Brain microvascular endothelial cell (primary cell): ENCODE results near the gene NFIC.
"Not testable (repeated sequence)": the region's sequence is repeated elsewhere in the genome, so short reads cannot be mapped to it uniquely, and the experiment has no call there.

Source experiments
- DNase-seq: peaks from one replicate; pipeline ENCODE4 v3.0.0-alpha.2; 2020
- H3K27ac ChIP-seq: fragments of 250-450 bp; sonication (Bioruptor Pico); 2 replicates; pipeline ENCODE4 v1.5.1; 2020; ENCODE audit warnings: mild to moderate bottlenecking, moderate library complexity
- H3K27me3 ChIP-seq: fragments of 250-450 bp; sonication (Bioruptor Pico); replicated peaks from 2 replicates; pipeline ENCODE4 v1.5.1; 2020; ENCODE audit warnings: mild to moderate bottlenecking
- H3K36me3 ChIP-seq: fragments of 250-450 bp; sonication (Bioruptor Pico); replicated peaks from 2 replicates; pipeline ENCODE4 v1.5.1; 2020; ENCODE audit warnings: mild to moderate bottlenecking
- H3K4me3 ChIP-seq: 2 replicates; pipeline ENCODE4 v1.5.1; 2011; ENCODE audit warnings: low read depth, mild to moderate bottlenecking, control low read depth, low read length, moderate library complexity
- in situ Hi-C: cut with HindIII; loops from 2 replicates; pipeline ENCODE4 v1.10.0; 2017; ENCODE audit warnings: low sequenced_read_pairs, low pct_ligation_motif_present
- TF ChIP-seq, protein P1 (sequence below): IDR thresholded peaks from 2 replicates; pipeline ENCODE4 v1.5.1; 2011; ENCODE audit warnings: low read depth, mild to moderate bottlenecking, moderate library complexity, low read length, control low read depth, inconsistent platforms; ENCODE audit errors: missing control alignments

NFIC gene

DNA sequence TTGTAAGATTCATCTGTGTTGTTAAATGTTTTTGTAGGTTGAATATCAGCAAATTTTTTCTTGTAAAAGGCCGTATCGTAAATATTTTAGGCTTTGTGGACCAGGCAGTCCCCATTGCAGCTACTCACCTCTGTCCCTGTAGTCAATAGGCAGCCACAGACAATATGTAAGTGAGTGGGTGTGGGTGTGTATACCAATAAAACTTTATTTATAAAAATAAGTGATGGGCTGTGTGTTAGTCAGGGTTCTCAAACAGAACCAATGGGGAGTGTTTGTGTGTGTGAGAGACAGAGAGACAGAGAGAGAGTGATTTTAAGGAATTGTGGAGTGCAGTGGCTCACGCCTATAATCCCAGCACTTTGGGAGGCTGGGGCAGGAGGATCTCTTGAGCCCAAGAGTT is 37.6 kb upstream of the NFIC start:
- TF ChIP-seq, protein P1, sequence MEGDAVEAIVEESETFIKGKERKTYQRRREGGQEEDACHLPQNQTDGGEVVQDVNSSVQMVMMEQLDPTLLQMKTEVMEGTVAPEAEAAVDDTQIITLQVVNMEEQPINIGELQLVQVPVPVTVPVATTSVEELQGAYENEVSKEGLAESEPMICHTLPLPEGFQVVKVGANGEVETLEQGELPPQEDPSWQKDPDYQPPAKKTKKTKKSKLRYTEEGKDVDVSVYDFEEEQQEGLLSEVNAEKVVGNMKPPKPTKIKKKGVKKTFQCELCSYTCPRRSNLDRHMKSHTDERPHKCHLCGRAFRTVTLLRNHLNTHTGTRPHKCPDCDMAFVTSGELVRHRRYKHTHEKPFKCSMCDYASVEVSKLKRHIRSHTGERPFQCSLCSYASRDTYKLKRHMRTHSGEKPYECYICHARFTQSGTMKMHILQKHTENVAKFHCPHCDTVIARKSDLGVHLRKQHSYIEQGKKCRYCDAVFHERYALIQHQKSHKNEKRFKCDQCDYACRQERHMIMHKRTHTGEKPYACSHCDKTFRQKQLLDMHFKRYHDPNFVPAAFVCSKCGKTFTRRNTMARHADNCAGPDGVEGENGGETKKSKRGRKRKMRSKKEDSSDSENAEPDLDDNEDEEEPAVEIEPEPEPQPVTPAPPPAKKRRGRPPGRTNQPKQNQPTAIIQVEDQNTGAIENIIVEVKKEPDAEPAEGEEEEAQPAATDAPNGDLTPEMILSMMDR, result no peak
- no peak for DNase-seq
- in situ Hi-C loops, result loop anchor here (10.0 kb wide), 1 partner anchor 136 kb away; no protein-coding TSS in a partner anchor
- H3K27me3 ChIP-seq, result no peaks in the 10 kb centered on the region
- H3K36me3 ChIP-seq, result no peaks in the 10 kb centered on the region
- no peak overlapping the region for H3K4me3 ChIP-seq
- H3K27ac ChIP-seq, result no peak overlapping the region

DNA sequence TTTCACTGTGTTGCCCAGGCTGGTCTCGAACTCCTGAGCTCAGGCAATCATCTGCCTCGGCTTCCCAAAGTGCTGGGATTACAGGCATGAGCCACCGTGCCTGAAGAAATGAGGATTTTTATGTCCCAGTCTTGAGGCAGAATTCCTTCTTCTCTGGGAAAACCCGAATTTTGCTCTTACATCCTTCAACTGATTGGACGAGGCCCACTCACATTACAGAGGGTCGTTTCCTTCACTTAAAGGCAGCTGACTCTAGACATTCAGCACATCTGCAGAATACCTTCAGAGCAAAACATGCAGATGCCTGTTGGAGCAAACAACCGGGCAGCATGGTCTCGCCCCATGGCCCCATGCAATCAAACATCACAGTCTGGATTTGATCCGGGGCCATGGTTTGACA is 36.3 kb upstream of the NFIC start:
- H3K4me3 ChIP-seq, result no peak overlapping the region
- no peaks in the 10 kb centered on the region for H3K27me3 ChIP-seq
- in situ Hi-C loops, result no loop called here
- H3K36me3 ChIP-seq, result no peaks in the 10 kb centered on the region
- H3K27ac ChIP-seq, result no peak overlapping the region
- TF ChIP-seq, protein P1, result no peak
- DNase-seq, result no peak

DNA sequence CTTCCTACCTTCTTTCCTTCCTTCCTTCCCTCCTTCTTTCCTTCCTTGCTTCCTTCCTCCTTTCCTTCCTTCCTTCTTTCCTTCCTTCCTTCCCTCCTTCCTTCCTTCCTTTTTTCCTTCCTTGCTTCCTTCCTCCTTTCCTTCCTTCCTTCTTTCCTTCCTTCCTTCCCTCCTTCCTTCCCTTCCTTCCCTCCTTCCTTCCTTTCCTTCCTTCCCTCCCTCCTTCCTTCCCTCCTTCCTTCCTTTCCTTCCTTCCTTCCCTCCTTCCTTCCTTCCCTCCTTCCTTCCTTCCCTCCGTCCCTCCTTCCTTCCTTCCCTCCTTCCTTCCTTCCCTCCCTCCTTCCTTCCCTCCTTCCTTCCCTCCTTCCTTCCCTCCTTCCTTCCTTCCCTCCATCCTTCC is 34.2 kb upstream of the NFIC start:
- H3K27ac ChIP-seq, result not testable (repeated sequence)

DNA sequence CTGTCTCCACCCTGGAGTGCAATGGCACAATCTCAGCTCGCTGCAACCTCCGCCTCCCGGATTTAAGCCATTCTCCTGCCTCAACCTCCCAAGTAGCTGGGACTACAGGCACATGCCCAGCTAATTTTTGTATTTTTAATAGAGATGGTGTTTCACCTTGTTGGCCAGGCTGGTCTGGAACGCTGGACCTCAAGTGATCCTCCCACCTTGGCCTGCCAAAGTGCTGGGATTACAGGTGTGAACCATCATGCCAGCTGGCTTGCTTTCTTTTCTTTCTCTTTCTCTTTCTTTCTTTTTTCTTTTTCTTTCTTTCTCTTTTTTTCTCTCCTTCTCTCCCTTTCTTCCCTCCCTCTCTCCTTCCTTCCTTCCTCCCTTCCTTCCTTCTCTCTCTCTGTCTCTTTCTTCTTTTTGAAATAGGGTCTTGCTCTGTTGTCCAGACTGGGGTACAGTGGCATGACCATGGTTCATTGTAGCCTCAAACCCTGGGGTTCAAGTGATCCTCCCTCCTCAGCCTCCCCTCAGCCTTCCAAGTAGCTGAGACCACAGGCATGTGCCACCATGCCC is 33.3 kb upstream of the NFIC start:
- no peak overlapping the region for H3K4me3 ChIP-seq

More for the DNA sequence above, 34.2 kb upstream of the NFIC start:
- H3K27me3 ChIP-seq, DNase-seq, in situ Hi-C loops, H3K36me3 ChIP-seq, H3K4me3 ChIP-seq: not testable (repeated sequence)

DNA sequence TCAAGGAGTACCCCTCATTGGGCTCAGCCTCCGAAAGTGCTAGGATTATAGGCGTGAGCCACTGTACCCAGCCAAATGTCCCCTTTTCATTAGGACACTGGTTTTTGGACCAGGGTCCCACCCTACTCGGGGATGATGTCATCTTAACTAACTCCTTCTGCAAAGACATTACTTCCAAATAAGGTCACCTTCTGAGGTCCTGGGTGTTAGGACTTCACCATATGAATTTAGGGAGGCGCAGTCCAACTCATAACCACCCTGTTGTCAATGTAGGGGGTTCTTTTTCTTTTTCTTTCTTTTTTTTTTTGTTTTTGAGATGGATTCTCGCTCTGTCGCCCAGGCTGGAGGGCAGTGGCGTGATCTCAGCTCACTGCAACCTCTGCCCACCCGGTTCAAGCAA is 32.7 kb upstream of the NFIC start:
- H3K36me3 ChIP-seq, result no peaks in the 10 kb centered on the region
- in situ Hi-C loops, result no loop called here
- no peak overlapping the region for H3K27ac ChIP-seq
- DNase-seq, result no peak
- no peaks in the 10 kb centered on the region for H3K27me3 ChIP-seq
- TF ChIP-seq, protein P1, result no peak
- H3K4me3 ChIP-seq, result no peak overlapping the region

More for the DNA sequence above, 33.3 kb upstream of the NFIC start:
- H3K36me3 ChIP-seq, result no peaks in the 10 kb centered on the region
- H3K27me3 ChIP-seq, result no peaks in the 10 kb centered on the region
- DNase-seq, result no peak
- TF ChIP-seq, protein P1, result no peak
- H3K27ac ChIP-seq, result no peak overlapping the region
- in situ Hi-C loops, result no loop called here

DNA sequence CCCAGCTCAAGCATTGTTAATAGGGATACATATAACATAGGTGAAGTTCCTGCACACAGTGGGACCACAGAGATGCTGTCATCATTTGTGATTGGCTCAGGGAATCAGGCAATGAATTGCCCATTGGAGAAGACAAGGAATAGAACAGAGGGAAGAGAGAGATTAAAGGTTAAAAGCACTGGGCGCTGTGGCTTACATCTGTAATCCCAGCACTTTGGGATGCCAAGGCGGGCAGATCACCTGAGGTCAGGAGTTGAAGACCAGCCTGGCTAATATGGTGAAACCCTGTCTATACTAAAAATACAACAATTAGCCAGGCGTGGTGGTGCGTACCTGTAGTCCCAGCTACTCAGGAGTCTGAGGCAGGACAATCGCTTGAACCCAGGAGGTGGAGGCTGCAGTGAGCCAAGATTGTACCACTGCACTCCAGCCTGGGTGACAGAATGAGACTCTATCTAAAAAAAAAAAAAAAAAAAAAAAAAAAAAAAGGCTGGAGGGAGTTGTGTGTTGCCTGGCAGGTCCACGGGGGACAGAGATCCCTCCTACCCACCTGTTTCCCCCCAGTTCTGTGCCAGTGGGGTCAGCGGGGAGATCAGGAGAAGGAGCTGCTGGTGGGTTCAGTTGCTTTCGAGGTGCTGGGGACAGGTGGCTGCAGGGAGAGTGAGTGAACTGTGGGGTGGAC is 31.5 kb upstream of the NFIC start:
- H3K4me3 ChIP-seq, H3K36me3 ChIP-seq, H3K27ac ChIP-seq, DNase-seq, in situ Hi-C loops, H3K27me3 ChIP-seq: not testable (repeated sequence)
